CD4-positive, alpha-beta T cell treated with Interleukin-2 at 100 ng/mL for 4 hours (primary cell): Measurements from ENCODE around the gene ZNF831.

Source experiments
- DNase-seq: peaks from one replicate; pipeline ENCODE4 v3.0.0-alpha.2; 2020; ENCODE audit warnings: low spot score

Gene ZNF831

DNA sequence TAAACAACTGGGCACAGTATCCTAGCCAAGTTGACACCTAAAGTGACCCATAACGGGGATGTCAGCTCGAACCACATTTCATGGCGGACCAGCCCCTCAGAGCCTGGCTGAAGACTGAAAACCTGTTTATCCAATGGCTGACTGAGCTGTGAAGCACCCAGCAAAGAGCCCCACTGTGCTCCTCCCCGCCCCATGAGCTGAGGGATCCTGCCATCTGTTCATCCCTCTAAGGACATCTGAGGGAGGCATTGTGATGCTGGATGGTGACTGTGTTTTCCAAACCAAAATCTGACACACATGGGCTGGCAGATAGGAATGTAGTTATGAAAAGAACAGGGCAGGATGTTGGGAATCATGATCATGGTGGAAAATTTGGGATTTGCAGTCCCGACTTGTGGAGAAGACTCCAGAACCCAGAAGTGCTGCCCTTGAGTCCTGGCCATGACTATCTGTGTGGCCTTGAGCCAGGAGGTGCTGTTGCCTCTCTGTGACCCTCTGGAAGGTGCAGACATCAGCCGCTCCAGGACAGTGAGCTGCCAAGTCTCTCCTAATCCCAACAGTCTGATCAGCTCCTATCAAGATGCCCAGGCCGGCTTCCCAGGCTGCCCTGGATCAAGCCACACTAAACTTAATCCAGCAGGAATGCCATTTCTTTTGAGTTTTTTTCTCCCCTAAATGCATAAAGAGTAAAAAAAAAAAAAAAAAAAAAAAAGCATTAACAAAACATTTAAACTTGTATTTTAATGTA lies 142.5 kb downstream of the ZNF831 start:
- no peak for DNase-seq

DNA sequence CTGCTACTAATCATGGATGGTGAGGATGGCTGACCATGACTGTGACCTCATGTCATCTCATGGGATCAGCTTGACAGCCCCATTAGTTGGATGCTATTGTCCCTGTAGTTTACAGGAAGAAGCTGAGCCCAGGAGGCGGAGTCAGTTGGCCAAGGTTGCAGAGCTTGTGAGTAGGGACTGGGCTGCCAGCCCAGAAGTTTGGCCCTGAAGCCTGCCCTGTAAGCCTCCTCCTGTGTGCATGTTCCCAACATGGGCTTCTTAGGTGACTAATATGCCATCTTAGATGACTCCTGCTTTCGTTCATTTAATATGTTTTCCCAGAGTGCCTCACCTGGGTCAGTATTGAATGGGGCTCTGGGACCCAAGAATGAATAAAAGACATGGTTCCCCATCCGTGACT lies 143.6 kb downstream of the ZNF831 start:
- DNase-seq: no peak
